ENCODE measurements around the gene SBK2.

Gene SBK2

DNA sequence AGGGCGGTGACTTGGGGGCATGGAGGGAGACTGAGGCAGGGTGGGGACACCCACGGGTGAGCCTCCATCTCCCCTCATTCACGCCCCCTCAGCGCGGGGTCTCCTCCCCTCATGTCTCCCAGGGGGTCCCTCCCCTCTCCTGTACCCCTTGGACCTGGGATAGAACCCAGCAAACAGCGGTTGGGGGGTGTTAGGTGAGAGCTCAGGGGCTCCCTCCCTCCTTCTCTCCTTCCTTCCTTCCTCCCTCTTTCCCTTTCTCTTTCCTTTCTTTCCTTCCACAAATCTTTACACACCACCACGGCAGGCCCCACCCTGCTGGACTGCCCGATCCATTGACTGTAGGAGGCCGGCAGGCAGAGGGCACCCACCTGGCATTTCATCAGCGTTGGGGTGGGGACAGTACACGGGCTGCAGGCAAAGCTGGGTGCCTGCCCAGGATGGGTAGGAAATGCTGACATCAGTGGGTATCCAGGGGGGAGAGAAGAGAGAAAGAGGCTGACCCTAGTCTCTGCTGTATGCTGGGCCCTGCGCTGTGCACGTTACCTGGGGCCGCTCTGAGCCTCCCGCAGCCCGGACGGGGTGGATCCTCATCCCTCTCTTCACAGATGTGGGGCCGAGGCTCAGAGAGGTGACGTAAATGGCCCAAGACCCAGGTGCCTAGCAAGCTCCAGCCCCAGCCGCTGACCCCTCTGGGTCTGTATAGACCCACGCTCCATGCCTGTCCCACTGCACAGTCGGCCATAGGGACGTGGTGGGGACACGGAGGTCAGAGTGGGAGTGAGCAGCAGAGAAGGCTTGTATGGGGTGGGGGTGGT lies 45.2 kb downstream of the SBK2 start:
- TF ChIP-seq ELF4 (IDR thresholded peaks at IDR 0.05) (no peak), FOXK2 (IDR thresholded peaks at IDR 0.05) (no peak), ZNF384 (IDR thresholded peaks at IDR 0.05) (no peak), CTBP1 (IDR thresholded peaks at IDR 0.05; ENCODE audit: borderline replicate concordance) (no peak), ARNT (IDR thresholded peaks at IDR 0.05) (no peak), L3MBTL2 (conservative IDR thresholded peaks at IDR 0.05) (no peak), HDGF (IDR thresholded peaks at IDR 0.05; ENCODE audit: borderline replicate concordance) (no peak), SP1 (IDR thresholded peaks at IDR 0.05) (no peak), BHLHE40 (IDR thresholded peaks at IDR 0.05; ENCODE audit: borderline replicate concordance) (no peak), TARDBP (IDR thresholded peaks at IDR 0.05) (no peak), FOXM1 (IDR thresholded peaks at IDR 0.05; ENCODE audit: borderline replicate concordance) (no peak), SUZ12 (IDR thresholded peaks at IDR 0.05) (no peak), FOXA1 (IDR thresholded peaks at IDR 0.05) (no peak), LEF1 (IDR thresholded peaks at IDR 0.05; ENCODE audit: borderline replicate concordance) (no peak)
- TF ChIP-seq, protein P1, sequence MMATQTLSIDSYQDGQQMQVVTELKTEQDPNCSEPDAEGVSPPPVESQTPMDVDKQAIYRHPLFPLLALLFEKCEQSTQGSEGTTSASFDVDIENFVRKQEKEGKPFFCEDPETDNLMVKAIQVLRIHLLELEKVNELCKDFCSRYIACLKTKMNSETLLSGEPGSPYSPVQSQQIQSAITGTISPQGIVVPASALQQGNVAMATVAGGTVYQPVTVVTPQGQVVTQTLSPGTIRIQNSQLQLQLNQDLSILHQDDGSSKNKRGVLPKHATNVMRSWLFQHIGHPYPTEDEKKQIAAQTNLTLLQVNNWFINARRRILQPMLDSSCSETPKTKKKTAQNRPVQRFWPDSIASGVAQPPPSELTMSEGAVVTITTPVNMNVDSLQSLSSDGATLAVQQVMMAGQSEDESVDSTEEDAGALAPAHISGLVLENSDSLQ (IDR thresholded peaks at IDR 0.05): no peak
- DNase-seq (ENCODE audit: extremely low spot score): no peak
- POLR2A ChIA-PET: interaction anchor here (0.7 to 1.0 kb wide), 2 partner anchors 12 to 16 kb away, joined by 3 read pairs; no protein-coding TSS in a partner anchor
- CTCF ChIA-PET: interaction anchor here (1.4 kb wide), 1 partner anchor 24 kb away, joined by 3 read pairs; no protein-coding TSS in a partner anchor

DNA sequence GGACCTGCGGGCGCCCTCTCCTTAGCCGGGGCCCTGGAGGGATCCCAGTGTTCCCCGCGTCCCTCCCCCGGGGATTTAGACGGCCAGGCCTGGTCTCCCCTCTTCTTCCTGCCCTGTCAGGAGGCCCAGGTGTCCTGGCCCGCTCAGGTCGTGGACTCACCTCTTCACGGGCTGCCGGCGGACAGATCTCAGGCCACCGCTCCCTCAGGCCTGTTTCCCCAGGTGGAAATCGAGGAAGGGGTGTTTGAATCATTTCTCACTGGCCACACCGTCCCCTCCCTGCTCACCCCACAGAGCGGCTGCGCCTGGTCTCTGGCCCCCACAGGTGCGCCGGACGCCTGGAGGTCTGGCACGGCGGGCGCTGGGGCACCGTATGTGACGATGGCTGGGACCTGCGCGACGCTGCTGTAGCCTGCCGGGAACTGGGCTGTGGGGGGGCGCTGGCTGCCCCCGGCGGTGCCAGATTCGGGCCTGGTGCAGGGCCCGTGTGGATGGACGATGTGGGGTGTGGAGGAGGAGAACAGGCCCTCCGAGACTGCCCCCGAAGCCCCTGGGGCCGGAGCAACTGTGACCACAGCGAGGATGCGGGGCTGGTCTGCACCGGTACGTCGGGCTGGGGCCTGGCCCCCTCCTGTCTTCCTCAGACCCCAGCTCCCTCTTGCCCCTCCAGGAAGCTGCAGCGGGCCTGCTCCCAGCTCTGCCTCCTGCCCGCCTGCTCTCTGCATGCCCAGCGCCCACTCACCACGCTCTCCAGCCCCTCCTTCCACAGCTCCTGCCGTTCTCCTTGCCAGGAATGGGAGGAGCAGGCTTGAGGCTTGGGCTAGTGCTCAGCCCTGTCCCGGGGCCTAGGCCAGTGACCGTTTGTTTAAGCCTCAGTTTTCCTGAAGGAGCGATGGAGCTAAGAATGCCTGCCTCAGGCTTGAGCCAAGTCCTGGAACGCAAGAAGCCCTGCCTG lies 46.2 kb downstream of the SBK2 start:
- POLR2A ChIA-PET: interaction anchor here (0.7 to 1.1 kb wide), 3 partner anchors 13 to 113 kb away, joined by 3 read pairs; no protein-coding TSS in a partner anchor
- TF ChIP-seq LEF1 (IDR thresholded peaks at IDR 0.05; ENCODE audit: borderline replicate concordance) (no peak), CTBP1 (IDR thresholded peaks at IDR 0.05; ENCODE audit: borderline replicate concordance) (no peak), ELF4 (IDR thresholded peaks at IDR 0.05) (no peak), SP1 (IDR thresholded peaks at IDR 0.05) (no peak), NFRKB (IDR thresholded peaks at IDR 0.05) (no peak), BHLHE40 (IDR thresholded peaks at IDR 0.05; ENCODE audit: borderline replicate concordance) (no peak), FOXK2 (IDR thresholded peaks at IDR 0.05) (no peak), HDGF (IDR thresholded peaks at IDR 0.05; ENCODE audit: borderline replicate concordance) (no peak), TARDBP (IDR thresholded peaks at IDR 0.05) (no peak), FOXM1 (IDR thresholded peaks at IDR 0.05; ENCODE audit: borderline replicate concordance) (no peak), L3MBTL2 (conservative IDR thresholded peaks at IDR 0.05) (no peak), SUZ12 (IDR thresholded peaks at IDR 0.05) (no peak), FOXA1 (IDR thresholded peaks at IDR 0.05) (no peak), ARNT (IDR thresholded peaks at IDR 0.05) (no peak), ZNF384 (IDR thresholded peaks at IDR 0.05) (no peak)
- TF ChIP-seq, protein P1 (IDR thresholded peaks at IDR 0.05): no peak
- DNase-seq (ENCODE audit: extremely low spot score): no peak
- CTCF ChIA-PET: interaction anchor here (1.4 kb wide), 1 partner anchor 23 kb away, joined by 3 read pairs; no protein-coding TSS in a partner anchor

DNA sequence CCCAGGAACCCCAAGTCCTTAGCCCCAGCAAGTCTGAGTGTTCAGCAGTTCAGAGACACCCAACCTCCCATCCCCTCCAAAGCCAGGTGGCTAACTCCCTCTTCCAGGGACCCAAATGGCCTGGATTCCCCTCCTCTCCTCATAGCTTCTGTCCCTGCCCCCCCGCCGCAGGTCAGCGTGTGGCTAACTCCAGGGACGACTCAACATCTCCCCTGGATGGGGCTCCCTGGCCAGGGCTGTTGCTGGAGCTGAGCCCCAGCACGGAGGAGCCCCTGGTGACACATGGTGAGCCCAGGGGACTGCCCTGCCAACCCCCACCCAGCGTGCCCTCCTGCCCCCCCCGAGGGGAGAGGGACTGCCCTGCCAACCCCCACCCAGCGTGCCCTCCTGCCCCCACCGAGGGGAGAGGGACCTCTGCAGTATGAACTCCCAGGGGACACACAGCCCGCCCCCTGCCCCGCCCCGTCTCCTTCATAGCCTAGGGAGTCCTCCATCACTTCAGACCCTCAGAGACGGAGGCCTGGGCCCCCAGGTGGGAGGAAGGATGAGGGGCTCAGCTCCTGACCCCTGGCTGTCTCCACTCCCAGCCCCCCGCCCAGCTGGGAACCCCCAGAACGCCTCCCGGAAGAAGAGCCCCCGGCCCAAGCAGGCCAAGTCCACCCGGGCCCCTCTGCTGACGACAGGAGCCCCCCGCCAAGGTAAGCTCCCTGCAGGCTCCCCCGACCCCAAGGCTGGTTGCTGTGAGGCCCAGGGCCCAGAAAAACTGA lies 47.0 kb downstream of the SBK2 start:
- ChIA-PET POLR2A (interaction anchor here (1.1 kb wide), 1 partner anchor 114 kb away, joined by 3 read pairs; no protein-coding TSS in a partner anchor), CTCF (interaction anchor here (1.4 kb wide), 1 partner anchor 22 kb away, joined by 3 read pairs; no protein-coding TSS in a partner anchor)
- no peak for DNase-seq (ENCODE audit: extremely low spot score)
- TF ChIP-seq TARDBP (IDR thresholded peaks at IDR 0.05): no peak
- no peak for TF ChIP-seq SP1 (IDR thresholded peaks at IDR 0.05)
- TF ChIP-seq ARNT (IDR thresholded peaks at IDR 0.05): no peak
- no peak for TF ChIP-seq CTBP1 (IDR thresholded peaks at IDR 0.05; ENCODE audit: borderline replicate concordance)
- no peak for TF ChIP-seq LEF1 (IDR thresholded peaks at IDR 0.05; ENCODE audit: borderline replicate concordance)

DNA sequence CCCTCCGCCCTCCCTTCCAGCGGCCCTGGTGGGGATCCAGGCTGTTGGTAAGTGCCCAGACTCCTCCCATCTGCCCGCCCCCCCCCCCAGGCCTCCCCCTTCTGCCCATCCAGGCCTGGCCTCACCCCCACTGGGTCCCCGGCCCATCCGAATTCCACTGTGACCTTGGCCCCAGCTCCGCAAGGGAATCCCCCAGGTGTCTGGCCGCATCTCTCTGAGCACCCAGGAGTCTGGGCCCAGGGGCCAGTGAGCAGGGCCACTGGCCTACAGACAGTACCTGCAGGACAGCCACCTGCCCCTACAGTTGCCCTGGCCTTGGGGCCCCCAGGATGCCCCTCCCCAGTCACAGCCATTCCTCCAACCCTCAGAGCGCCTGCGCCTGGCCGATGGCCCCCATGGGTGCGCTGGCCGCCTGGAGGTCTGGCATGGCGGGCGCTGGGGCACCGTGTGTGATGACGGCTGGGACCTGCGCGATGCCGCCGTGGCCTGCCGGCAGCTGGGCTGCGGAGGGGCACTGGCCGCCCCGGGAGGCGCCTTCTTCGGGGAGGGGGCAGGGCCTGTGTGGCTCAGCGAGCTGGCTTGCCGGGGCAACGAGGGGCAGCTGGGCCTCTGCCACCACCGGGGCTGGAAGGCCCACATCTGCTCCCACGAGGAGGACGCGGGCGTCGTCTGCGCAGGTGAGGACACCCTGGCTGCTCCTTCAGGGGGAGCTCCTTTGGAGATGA lies 47.8 kb downstream of the SBK2 start:
- POLR2A ChIA-PET: interaction anchor here (1.1 kb wide), 1 partner anchor 115 kb away, joined by 3 read pairs; no protein-coding TSS in a partner anchor
- DNase-seq (ENCODE audit: extremely low spot score): no peak
- TF ChIP-seq CTBP1 (IDR thresholded peaks at IDR 0.05; ENCODE audit: borderline replicate concordance) (no peak), ELF4 (IDR thresholded peaks at IDR 0.05) (no peak), HDGF (IDR thresholded peaks at IDR 0.05; ENCODE audit: borderline replicate concordance) (no peak), LEF1 (IDR thresholded peaks at IDR 0.05; ENCODE audit: borderline replicate concordance) (no peak), SUZ12 (IDR thresholded peaks at IDR 0.05) (no peak), L3MBTL2 (conservative IDR thresholded peaks at IDR 0.05) (no peak), BHLHE40 (IDR thresholded peaks at IDR 0.05; ENCODE audit: borderline replicate concordance) (no peak), NFRKB (IDR thresholded peaks at IDR 0.05) (no peak), FOXM1 (IDR thresholded peaks at IDR 0.05; ENCODE audit: borderline replicate concordance) (no peak), FOXA1 (IDR thresholded peaks at IDR 0.05) (no peak), FOXK2 (IDR thresholded peaks at IDR 0.05) (no peak), ARNT (IDR thresholded peaks at IDR 0.05) (no peak)
- TF ChIP-seq, protein P1 (IDR thresholded peaks at IDR 0.05): no peak
- CTCF ChIA-PET: interaction anchor here (1.5 kb wide), 1 partner anchor 15 kb away, joined by 3 read pairs; no protein-coding TSS in a partner anchor
